ENCODE data around the gene PLTP.
"Not testable (repeated sequence)": the region's sequence is repeated elsewhere in the genome, so short reads cannot be mapped to it uniquely, and the experiment has no call there.

The PLTP gene

GRCh38 chr20:45902199-45902701 lies 9.7 kb downstream of the PLTP start:
- no peak for DNase-seq (ENCODE audit: extremely low read depth, low read depth)
- TF ChIP-seq CTCF (IDR thresholded peaks at IDR 0.05; ENCODE audit: low read depth, low read length, missing control alignments): no peak
- no peak overlapping the region for H3K4me3 ChIP-seq (replicated peaks; ENCODE audit: low read depth, low read length)

- not testable (repeated sequence) for H3K4me3 ChIP-seq (replicated peaks; ENCODE audit: low read depth, low read length); DNase-seq (ENCODE audit: extremely low read depth, low read depth)
These were observed 10.6 kb downstream of the PLTP start for GRCh38 chr20:45901332-45901731.

- no peak for DNase-seq (ENCODE audit: extremely low read depth, low read depth)
- no peak for TF ChIP-seq CTCF (IDR thresholded peaks at IDR 0.05; ENCODE audit: low read depth, low read length, missing control alignments)
These were observed 12.7 kb downstream of the PLTP start for GRCh38 chr20:45899046-45899835.

GRCh38 chr20:45898285-45898684 lies 13.7 kb downstream of the PLTP start:
- no peak overlapping the region for H3K4me3 ChIP-seq (replicated peaks; ENCODE audit: low read depth, low read length)
- DNase-seq (ENCODE audit: extremely low read depth, low read depth): no peak
- TF ChIP-seq CTCF (IDR thresholded peaks at IDR 0.05; ENCODE audit: low read depth, low read length, missing control alignments): no peak

More at GRCh38 chr20:45899046-45899835, 12.7 kb downstream of the PLTP start:
- no peak overlapping the region for H3K4me3 ChIP-seq (replicated peaks; ENCODE audit: low read depth, low read length)

- no peak overlapping the region for H3K4me3 ChIP-seq (replicated peaks; ENCODE audit: low read depth, low read length)
- no peak for TF ChIP-seq CTCF (IDR thresholded peaks at IDR 0.05; ENCODE audit: low read depth, low read length, missing control alignments)
- DNase-seq (ENCODE audit: extremely low read depth, low read depth): no peak
These were observed 14.3 kb downstream of the PLTP start for GRCh38 chr20:45897692-45898091.

- DNase-seq (ENCODE audit: extremely low read depth, low read depth): no peak
- no peak for TF ChIP-seq CTCF (IDR thresholded peaks at IDR 0.05; ENCODE audit: low read depth, low read length, missing control alignments)
- H3K4me3 ChIP-seq (replicated peaks; ENCODE audit: low read depth, low read length): no peak overlapping the region
These were observed 14.7 kb downstream of the PLTP start for GRCh38 chr20:45897289-45897688.

GRCh38 chr20:45896641-45897161 lies 15.3 kb downstream of the PLTP start:
- no peak overlapping the region for H3K4me3 ChIP-seq (replicated peaks; ENCODE audit: low read depth, low read length)
- no peak for DNase-seq (ENCODE audit: extremely low read depth, low read depth)
- no peak for TF ChIP-seq CTCF (IDR thresholded peaks at IDR 0.05; ENCODE audit: low read depth, low read length, missing control alignments)

Measured in HFF-Myc (cell line).